HG03460 (cell line): ENCODE data around the gene MCRS1.

Source experiments
- ATAC-seq: cut with Tn5 transposase; IDR thresholded peaks from one replicate; pipeline ENCODE4 v1.9.1; 2021; ENCODE audit not compliant: unreplicated experiment

MCRS1 gene

DNA sequence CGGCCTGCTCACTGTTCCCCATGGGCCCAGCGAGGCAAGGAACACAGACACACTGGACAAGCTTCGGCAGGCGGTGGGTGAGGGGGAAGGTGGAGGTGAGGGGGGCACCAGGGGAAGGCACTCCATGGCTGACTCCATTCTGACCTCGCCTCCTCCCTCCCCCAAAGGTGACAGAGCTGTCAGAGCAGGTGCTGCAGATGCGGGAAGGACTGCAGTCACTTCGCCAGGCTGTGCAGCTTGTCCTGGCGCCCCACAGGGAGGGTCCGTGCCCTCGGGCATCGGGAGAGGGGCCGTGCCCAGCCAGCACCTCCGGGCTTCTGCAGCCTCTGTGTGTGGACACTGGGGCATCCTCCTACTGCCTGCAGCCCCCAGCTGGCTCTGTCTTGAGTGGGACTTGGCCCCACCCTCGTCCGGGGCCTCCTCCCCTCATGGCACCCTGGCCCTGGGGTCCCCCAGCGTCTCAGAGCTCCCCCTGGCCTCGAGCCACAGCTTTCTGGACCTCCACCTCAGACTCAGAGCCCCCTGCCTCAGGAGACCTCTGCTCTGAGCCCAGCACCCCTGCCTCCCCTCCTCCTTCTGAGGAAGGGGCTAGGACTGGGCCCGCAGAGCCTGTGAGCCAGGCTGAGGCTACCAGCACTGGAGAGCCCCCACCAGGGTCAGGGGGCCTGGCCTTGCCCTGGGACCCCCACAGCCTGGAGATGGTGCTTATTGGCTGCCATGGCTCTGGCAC, 10.6 kb downstream of the MCRS1 start:
- ATAC-seq = no peak

DNA sequence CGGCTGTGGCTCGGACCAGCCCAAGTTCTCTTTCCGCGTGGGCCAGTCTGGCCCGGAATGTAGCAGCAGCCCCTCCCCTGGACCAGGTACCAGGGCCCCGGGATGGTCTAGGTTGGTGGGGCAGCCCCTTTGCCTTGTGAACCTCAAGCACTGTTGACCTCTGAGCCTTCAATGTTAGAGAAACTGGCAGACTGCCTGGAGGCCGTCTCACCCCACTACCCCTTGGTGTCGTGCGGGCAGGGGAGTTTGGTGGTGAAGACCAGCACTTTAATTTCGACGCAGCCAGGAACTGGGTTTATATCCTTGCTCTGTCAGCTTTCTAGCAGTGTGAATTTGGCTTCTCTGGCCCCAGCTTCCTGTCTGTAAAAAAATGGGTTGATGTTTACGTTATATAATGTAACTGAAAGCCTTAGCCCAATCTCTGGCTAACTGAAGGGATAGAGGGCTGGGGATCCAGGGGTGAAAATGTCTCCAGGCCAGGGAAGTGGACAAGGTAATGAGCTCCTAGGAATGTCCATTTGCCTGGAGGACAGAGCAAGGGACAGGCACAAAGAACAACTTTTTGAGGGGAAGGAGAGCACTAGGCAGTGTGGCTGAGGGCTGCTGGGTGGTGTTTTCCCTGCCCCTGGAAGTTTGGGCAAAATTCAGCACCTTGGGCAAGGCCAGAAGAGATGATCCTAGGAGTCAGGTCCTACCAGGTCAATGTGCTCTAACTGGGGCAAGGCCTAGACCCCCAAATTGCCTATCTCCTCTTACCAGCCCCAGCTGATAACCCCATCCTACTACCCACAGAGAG, 11.4 kb downstream of the MCRS1 start:
- no peak for ATAC-seq

DNA sequence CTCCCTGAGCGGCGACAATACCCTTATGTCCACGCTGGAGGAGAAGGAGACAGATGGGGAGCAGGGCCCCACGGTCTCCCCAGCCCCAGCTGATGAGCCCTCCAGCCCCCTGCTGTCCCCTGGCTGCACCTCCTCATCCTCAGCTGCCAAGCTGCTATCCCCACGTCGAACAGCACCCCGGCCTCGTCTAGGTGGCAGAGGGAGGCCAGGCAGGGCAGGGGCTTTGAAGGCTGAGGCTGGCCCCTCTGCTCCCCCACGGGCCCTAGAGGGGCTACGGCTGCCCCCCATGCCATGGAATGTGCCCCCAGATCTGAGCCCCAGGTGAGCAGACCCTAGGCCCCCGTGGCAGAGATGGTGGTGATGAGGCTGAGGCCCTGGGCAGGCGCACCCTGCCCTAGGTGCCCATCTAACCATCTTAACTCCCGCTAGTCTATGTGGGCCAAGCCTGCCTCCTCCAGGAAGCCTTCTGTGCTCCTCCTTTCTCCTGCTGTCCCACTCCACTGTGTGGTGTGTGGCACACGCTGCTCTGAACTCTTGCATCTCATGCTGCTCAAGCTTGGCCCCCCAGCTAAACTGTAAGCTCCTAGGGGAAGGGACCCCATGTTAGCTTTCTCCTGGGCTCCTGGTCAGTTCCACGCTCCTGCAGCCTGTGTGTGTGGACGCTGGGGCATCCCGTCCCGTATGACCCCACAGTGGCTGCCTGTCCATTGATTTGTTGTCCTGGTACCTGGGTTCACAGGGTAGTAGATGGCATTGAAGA, 12.1 kb downstream of the MCRS1 start:
- no peak for ATAC-seq

DNA sequence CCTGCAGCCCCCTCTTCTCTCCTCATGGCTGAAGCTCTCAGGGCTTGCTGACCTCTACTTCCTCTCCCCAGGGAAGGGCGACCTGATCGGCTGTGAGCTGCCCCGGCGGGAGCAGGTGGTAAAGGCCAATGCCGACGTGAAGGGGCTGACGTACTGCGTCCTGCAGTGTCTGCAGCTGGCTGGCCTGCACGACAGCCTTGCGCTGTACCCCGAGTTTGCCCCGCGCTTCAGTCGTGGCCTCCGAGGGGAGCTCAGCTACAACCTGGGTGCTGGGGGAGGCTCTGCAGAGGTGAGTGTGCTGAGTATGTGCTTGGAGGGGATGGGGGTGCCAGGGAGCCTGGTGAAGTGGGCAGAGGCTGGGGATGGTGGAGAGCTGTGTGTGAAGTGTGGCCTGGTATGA, 13.7 kb downstream of the MCRS1 start:
- ATAC-seq = no peak

DNA sequence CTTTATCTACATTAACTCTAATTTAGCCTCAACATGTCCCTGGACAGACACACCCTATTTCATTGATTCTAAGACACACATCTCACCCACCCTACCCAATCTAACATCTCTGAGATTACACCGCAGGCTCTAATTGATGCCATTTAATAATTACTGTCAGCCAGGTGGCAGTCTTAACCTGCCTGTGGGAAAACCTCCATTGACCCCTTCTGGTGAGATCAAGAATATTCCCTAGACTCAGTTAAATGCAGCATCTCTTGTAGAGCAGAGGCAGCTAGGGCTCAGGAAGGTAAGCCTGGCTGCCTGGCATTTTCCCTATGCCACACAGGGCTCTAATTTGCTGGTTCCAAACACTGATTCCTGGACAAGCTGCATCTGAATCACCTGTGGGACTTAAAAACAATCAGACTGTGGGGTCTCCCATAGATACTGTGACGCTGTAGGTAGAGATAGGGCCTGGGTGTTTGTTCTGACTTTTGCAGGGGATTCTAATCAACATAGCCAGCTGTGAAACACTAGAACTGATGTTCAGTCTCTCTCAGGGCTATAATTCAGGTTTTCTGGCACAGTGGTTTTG, 14.3 kb downstream of the MCRS1 start:
- no peak for ATAC-seq

DNA sequence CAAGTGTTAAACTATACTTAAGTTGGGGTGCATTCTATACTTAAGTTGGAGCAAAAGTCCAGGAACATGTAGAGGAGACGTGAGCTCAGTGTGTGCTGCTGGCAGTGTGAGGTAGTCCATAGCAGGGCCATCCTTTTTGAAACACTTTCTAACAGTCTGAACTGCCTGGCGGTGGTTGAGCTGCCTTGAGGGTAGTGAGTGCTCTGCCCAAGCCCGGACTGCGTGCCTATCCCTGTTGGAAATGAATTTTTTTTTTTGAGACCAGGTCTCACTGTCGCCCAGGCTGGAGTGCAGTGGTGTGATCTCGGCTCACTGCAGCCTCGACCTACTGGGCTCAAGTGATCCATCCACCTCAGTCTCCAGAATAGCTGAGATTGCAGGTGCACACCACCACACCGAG, 15.0 kb downstream of the MCRS1 start:
- ATAC-seq = no peak

DNA sequence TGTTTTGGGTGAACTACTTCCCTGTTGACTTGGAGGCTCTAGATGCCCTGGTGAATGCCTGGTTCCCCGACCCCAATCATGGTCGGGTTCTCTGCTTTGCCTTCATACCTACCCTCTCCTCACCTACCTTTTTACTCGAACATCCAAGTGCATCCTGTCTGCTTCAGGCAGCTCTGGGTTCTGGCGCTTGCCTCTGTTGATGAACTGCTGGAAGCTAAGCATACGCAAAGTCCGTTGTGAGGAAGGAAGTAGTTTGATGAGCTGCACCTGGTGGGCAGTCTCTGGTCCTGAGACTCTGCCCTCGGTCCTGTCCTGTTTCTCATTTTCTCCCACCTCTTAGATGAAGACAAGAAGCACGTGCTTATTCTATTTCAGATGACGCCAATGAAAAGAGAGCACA, 15.5 kb downstream of the MCRS1 start:
- no peak for ATAC-seq

DNA sequence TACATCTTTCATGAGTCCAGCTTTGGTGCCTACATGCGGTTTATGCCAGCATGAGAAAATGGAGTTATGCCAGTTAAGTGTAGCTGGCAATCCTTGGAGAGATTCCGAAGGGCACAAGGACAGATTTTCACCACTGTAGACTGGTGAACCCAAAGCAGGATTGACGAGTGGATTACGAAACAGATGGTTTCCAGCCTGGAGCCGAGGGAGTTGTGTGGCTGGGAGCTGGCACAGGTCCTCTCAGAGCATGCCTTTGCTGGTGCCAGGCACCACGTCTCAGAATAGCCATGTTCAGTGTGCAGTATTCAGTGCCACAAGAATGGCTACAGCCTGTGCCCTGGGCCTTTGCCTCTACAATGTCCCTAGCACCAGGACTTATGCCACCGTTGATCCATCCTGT, 15.9 kb downstream of the MCRS1 start:
- ATAC-seq = no peak

DNA sequence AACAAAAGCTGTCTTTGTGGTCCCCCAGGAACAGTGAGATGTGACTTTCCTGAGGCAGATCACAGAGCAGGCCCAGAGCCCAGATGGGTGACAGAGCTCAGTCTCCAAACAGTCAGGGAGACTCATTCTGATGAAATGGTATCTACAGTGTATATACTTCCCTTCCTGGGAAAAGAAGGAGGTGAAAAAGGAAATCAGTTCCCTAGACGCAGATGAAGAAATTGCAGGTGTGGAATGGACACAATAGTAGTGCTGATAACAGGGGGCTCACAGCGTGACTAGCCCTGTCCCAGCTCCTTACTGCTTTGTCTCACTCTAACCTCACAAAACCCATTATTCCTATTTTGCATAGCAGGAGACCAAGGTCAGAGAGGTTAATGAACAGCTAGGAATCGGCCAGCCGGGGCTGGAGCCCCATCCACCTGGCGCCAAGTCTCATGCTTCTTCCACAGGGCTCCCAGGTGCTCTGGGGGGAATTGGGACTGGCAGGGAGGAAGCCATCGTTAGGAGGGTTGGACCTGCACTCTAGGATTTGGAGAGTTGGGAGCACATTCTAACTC, 17.2 kb downstream of the MCRS1 start:
- ATAC-seq = no peak

DNA sequence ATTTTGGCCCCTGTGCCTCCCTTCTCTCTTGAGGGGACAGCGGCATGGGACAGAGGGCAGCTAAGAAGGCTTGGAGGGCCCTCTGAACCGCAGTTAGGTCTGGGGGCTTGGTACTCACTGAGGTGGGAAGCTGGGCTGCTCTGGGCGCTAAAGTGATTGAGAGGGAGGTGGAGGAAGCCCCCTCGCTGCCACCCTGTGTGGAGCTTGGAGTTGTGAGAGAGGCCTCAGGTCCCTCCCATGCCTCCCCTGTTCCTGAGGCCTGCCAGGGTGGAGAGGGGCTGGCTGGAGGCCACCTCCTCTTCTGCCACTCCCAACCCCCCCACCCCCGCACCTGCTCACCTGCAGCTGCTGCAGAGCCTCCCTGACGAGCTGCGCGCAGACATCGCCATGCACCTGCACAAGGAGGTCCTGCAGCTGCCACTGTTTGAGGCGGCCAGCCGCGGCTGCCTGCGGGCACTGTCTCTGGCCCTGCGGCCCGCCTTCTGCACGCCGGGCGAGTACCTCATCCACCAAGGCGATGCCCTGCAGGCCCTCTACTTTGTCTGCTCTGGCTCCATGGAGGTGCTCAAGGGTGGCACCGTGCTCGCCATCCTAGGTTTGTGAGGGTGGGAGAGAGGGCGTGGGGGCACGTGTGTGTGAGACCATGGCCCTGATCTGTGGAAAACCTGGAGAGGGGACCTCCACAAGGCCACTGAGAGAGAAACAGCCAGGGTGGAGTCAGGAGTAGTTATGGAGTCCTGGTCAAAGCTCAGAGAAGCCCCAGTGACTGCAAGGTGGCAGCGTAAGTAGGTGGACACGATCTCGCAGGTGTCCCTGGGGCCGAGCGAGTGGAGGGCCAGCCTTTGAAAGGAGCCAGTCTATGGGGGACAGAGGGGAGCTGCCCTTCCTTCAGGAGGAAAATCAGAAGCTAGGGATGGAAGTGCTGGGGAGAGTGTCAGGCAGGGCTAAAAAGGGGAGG, 17.9 kb downstream of the MCRS1 start:
- ATAC-seq = no peak

DNA sequence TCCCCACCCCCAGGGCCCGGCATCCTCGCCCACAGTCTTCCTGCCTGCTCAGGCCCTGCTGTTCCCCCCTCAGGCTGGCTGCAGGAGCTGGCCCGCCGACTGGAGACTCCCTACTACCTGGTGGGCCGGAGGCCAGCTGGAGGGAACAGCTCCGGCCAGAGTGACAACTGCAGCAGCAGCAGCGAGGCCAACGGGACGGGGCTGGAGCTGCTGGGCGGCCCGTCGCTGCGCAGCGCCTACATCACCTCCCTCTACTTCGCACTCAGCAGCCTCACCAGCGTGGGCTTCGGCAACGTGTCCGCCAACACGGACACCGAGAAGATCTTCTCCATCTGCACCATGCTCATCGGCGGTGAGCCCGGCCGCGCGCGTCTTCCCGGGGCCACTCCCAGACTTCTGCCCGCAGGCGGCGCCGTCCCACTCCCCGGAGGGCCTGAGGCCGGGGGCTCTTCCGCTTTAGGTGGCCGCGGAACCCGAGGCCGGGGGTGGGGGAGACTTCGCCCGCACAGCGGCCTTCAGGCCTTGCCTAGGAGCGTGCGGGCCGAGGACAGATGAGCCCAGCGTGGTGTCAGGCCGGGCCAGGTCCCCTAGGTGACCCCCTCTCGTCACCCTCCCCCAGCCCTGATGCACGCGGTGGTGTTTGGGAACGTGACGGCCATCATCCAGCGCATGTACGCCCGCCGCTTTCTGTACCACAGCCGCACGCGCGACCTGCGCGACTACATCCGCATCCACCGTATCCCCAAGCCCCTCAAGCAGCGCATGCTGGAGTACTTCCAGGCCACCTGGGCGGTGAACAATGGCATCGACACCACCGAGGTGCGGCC, 18.9 kb downstream of the MCRS1 start:
- no peak for ATAC-seq

DNA sequence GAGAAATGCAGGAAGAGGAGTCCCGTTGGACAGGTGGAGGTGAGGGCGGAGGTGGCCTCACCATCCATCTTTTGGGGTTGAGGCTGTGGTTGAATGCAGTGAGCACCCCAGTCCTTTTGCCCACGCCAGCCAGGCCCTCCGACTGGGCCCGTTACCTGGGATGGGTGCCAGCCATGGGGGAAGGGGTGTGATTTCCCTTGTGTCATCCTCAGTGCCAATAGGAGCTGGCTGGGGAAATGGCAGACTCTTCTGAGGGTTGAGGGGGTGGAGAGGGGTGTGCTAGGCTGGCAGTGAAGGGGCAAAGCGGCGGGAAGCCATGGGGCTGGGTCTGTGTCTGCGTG, 19.5 kb downstream of the MCRS1 start:
- no peak for ATAC-seq

DNA sequence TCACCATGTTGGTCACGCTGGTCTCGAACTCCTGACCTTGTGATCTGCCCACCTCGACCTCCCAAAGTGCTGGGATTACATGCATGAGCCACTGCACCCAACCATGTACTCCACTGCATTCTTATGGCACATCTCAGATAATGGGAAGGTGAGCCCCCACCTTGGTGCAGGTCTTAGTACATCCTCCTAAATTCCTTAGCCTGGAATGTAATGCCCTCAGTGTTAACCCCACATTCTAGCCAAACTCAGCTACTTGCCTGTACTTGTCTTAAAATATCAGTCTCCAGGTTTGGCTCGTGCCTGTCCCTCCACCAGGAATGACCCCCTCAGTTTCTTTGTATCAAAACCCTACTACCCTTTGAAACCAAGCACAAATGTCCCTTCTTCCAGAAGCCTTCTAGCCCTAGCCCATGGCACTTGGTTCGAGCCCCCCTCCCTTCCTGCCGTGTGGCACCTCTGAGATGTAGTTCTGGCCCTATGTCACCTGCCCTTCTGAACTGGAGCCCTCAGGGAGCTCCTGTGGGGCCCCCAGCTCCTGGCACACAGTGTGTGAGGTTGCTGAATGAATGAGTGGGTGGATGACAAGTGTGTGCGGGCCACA, 20.8 kb downstream of the MCRS1 start:
- ATAC-seq = no peak

DNA sequence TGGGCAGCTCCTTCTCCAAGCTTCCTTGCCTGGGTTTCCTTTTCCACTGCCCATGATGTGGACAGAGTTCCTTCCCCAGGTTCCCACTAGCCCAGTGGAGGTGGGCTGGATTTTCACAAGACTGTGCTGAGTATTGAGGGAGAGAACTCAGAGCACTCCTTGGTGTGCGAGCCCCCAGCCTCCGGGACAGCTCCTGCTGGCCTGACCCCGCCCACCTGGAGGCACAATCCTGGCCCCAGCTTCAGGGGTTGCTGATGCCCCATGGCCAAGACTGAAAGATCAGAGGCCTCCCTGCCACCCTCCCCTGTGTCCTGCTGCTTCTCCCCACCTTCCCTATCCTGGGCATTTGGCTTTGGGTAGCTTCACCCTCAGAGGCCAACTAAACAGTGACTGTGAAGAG, 21.5 kb downstream of the MCRS1 start:
- no peak for ATAC-seq

DNA sequence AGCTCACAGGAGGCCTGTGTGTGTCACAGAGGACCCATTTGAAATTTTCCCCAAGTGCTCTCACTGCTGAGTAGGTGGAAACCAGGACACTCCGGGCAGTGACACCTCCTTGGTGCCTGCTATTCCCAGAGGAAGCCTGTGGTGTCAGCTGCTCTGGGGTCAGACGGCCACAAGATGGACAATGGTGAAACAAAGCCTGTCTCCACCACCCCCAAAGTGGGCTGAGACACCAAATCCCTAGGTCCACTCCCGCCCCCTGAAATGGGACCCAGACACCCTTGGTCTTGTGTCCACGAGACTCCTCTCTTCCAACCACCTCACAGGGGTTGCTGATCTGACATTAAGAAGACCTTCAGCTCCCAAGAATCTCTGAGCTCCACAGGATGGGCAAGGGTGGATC, 22.1 kb downstream of the MCRS1 start:
- no peak for ATAC-seq

DNA sequence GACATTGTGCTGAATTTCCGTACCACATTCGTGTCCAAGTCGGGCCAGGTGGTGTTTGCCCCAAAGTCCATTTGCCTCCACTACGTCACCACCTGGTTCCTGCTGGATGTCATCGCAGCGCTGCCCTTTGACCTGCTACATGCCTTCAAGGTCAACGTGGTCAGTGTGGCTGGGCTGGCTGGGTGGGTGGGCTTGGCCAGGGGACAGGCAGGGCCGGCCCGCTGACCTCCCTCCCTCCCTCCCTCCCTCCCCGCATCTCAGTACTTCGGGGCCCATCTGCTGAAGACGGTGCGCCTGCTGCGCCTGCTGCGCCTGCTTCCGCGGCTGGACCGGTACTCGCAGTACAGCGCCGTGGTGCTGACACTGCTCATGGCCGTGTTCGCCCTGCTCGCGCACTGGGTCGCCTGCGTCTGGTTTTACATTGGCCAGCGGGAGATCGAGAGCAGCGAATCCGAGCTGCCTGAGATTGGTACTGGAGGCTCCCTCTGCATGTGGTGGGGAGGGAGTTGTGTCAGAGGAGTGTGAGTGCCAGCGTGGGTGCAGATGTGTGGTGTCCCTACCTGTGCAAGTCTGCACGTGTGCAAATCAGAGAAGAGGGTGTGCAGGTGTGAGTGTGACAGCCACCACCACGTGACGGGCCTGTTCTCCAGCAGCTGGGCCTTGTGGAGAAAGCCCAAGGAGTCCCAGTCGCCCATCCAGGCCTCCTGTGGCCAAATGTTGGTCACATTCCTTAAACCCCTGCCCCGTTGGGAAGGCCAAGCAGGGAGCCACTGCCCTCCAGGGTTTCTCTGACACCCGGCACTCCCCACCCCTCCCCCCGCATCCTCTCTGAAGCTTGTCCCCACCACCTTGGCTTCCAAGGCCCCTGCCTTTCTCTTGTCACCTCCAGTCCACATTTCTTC, 23.8 kb downstream of the MCRS1 start:
- no peak for ATAC-seq

DNA sequence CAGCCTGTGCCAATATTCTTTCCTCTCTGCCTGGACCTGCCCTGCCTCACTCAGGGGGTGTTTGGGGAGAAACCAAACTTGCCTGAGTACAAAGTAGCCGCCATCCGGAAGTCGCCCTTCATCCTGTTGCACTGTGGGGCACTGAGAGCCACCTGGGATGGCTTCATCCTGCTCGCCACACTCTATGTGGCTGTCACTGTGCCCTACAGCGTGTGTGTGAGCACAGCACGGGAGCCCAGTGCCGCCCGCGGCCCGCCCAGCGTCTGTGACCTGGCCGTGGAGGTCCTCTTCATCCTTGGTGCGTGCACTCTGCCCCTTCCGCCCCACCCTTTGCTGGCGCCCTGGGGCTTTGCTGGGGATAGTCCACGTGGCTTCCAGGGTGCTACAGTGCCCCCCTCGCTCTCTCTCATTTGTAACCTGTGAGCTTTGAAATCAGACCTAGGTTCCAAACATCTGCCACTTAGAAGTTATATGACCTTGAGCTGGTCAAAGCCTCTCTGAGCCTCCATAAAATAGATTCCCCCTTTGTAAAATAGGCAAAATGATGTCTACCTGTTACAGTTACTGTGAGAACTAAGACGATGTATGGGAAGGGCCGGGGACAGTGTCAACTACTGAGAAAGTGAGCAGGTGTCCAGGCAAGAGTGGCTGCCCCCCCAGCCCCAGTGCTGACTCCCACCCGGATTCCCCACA, 24.6 kb downstream of the MCRS1 start:
- ATAC-seq = no peak
